HG03066 (cell line): ENCODE results near the gene CSNK1D.
"Not testable (repeated sequence)": the region's sequence is repeated elsewhere in the genome, so short reads cannot be mapped to it uniquely, and the experiment has no call there.

Experiments used
- ATAC-seq: cut with Tn5 transposase; IDR thresholded peaks from one replicate; pipeline ENCODE4 v1.9.1; 2021; ENCODE audit warnings: low read depth; ENCODE audit not compliant: unreplicated experiment

The CSNK1D gene

DNA sequence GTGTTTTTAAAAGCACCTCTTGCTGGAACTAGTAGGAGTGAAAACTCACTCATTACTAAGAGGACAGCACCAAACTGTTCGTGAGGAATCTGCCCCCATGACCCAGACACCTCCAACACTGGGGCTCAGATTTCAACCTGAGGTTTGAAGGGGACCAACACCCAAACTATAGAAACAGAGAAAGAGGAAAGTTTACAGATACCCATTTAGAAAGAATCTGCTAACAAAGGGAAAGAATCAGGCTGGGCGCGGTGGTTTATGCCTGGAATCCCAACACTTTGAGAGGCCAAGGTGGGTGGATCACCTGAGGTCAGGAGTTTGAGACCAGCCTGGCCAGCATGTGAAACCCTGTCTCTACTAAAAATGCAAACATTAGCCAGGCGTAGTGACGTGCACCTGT is 3.4 kb upstream of the CSNK1D start:
- no peak for ATAC-seq

DNA sequence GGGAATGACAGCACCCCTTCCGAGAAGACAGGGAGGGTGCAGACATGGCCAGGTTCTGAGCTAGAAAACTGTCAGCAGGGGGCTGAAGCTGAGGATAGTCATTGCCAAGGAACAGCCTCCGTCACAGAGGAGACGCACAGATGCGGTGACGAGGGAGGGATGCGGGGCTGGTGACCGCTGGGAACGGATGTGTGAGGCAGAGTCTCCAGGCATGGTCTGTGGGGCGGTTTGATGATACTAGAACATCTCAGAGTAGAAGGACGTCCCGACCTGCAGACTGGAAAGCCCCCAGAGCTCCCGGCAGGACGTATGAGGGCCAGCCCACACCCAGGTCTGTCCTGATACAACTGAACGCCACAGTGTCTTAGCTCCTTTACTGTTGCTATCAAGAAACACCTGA is 1.8 kb upstream of the CSNK1D start:
- ATAC-seq: no peak

DNA sequence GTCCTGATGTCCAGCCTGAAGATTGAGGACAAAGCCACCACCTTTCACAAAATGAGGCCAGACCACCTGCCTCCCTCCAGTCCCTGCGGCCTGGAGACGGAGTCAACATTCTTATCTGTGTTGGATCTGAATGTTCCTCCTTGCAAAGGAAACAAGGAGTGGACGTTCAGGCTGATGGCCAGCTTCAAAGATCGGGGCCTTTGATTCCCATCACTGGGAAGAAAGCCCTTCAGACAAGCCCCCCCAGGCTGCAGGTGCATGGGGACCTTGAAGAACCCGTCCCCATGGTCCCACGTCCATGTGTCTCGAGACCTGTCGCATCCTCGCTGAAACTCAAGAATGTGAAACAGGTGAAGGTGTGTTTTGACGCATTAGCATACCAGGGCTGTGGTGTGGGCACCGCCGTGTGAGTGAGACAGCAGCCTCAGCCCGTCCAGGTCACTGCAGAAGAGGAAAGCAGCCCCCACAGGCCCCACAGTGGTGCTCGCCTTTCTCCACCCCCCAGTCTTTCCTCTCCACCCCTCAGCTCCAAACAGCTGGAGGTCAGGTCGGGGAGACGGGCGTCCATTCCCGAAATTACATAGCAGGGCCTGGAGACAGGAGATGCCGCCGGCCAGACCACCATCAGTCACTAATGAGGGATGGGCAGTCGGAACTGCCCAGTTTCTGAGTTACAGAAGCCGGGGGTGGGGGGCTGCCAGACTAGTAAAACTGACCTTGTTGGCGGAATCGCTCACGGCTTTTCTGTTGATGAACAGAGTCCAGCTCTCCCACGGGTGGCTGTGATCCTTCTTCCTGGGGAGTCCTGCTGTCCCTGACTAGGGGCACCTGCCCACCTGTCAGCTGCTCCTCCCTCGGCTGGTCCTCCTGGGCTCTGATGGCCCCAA is 877 bp upstream of the CSNK1D start:
- no peak for ATAC-seq

DNA sequence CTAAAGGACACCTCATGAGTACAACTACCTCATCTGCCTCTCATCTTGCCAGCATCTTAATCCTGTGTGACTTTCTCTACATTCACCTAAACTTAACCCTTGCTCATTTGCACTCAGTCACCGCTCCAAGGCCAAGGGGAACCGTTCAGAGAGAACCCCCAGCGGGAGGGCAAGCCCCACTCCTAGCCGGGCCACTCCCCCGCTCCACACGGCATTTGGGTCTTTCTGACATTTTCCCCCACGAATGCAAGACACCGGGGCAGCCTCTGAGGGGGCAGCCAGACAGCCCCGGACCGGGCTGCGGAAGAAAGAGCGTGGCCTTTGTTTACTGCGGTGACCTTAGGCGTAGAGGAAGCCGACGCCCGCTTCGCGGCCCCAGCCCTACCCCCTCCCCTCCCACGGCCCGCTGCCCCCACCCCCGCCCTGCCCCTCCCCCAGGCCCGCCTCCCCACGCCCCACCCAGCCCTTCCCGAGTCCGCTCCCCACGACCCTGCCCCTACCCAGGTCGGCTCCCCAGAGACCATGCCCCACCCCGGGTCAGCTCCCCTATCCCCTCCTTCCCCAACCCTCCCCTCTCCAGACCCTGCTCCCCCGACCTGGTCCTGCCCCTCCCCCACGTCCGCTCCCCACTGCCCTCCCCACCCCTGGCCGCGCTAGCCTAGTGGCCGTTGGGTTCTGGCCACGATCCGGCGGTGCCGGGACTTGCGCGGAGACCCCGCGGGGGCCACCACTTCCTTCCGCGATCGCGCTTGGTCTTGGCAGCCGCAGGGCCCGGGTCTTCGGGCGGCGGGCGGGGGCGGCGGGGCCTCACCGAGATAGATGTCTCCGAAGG is 789 bp downstream of the CSNK1D start:
- ATAC-seq: no peak

DNA sequence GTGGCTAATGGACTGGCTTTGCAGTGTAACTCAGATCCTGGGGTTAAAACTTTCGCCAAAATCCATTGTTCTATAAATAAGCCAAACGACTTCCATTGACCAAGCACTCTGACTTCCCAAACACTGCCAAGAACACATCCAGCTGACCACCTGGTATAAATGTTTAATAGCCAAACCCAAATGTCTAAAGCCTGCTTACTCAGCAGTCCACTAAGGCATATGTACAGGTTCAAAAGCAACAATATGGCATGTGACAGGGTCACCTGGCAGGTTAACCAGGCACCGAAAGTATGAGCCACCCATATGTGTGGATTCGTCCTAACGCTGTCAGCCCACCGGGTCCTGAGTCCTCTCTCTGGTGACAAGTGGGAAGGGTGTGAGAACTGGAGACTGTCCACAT is 2.1 kb downstream of the CSNK1D start:
- ATAC-seq: no peak

DNA sequence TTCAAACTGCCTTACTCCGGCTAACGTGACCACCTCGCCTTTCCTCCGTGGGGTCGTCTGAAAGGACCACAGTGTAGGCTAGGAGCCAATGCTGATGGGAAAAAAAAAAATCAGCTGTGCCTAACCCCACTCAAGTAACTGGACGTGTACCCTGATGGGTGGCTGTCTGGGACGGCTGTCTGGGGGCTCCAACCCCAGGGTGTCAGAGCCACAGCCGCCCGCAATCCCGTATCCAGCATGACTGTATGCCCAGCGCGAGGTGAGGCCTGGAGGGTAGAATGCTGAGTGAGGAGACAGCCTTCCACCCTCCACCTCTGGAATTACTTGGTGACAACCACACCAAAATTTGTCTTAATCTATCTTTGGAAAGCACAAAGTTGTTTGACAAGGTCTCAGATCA is 2.8 kb downstream of the CSNK1D start:
- no peak for ATAC-seq

DNA sequence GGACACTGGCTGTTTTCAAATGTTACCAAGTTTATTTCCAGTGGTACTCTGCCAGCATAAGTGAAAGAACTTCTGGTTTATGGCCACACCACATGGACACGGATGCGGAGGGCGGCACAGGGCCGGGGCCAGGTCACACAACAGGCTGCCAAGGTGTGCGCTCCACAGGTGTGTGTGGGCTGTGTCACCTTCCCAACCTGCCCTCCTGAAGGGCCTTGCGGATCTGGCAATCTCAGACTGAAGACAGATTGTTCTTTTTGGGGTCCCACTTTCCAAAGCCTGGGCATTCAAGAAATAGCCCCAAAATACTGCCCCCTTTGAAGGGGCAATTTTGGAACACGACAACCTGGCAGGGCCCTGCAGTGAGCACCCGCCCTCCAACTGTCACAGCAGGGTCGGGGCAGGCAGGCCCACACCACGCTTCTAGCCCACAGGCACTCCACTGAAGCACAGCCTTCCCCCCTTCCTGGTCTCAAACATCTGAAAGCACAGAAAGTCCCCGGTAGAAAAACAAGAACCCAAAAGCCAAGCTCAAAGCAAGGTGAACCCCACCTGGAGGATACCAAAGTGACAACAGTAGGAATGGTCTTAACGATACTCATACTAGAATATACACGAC is 3.5 kb downstream of the CSNK1D start:
- no peak for ATAC-seq

DNA sequence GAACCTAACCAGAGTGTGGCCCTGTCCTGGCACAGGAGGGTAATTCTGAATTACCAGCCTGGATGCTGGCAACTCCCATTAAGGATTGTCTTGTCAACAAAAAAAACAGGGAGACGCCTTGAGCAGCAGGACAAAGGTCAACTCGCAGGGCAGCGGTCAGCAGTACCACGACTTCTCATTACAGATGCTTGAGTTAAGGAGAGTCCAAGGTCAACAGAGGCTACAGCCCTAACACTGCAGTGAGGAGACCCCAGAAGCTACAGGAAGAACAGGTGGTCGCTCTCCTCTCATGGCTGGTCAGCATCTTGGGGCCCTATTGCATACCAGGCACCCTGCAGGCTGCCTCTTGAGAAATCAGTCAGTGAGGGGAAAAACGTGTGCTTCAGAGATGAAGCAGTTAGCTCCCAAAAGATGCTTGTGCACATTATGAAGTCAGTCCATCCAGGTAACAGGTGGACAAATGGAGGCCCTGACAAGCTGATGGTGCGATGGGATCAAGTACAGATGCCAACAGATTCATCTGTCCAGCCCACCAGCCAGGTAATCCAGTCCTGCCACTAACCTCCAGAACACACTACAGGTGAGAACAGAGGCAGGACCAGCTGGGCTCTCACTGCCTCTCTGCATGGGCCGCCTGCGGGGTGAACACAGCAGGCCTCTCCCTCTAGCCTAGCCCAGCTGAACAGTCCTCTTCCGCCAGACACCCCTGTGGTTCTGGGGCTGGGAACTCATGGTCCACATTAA is 4.2 kb downstream of the CSNK1D start:
- no peak for ATAC-seq

DNA sequence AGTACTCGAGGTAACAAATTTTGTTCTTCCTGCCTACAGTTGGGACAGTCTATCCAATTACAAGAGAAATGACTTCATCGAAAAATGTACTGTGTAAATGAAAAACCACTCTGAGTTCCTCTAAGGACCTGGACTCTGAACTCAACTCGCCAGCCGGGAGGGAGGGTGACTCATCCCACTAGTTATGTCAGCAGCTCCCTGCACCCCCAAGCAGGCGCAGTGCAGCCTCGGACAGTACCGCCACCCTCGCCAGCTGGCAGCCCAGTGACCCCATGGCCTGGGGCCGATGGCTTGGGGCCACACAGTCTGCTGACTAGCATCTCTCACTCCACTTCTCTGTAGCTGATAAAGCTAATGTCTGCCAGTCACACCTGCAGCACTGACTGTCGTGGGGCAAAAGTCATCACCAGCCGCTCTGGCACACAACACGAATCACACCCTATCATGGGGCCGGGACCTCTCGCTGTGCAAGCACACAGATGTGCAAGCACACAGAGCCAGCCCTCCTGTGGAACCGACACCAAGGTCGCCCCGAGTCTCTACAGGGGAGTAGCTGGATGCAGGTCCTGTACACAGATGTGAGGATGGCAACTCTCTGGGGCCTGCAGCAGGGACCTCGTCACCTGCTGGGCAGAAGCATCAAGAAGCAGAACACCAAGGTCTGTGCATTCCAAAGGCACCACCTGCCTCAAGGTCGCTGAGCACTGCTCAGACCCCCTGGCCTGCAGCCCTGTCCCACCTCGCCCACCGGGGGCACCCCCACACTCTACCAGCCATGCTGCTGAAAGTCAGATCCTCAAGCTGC is 5.7 kb downstream of the CSNK1D start:
- no peak for ATAC-seq

DNA sequence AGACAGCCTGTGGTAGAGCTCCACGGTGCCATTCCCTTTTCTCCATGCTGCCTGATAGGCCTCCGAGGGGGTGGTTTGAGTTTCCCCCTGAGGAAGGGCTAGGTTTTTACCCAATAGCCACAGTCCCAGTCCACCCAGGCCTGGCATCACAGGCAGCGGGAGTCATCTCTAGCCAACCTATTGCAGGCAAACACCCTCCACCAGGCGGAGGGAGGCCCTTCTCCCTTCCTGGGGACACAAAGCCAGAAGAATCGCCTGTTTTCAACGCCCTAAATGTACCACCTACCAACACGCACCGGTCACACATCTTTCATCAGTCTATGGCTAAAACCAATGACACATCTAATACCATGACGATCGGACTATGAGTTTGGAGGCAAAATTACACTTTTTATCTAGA is 7.4 kb downstream of the CSNK1D start:
- no peak for ATAC-seq

DNA sequence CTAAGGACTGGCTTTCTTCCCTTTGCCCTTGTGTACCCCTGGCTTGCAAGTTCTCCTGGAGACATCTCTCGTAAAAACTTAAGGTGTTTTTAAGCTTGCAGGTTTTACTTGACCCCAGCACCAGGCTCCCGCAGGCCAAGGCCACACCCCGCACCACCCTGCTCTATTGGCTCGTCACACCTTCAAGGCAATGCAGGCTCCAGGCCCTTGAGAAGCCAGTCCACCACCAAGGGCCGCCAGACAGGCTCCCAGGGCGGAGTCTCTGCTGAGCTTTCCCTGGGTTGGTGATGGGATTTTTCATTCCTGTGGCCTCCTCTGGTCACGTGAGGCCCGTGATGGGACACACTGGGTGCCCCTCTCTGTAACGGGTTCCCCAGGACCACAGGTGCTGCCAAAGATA is 9.9 kb downstream of the CSNK1D start:
- no peak for ATAC-seq

DNA sequence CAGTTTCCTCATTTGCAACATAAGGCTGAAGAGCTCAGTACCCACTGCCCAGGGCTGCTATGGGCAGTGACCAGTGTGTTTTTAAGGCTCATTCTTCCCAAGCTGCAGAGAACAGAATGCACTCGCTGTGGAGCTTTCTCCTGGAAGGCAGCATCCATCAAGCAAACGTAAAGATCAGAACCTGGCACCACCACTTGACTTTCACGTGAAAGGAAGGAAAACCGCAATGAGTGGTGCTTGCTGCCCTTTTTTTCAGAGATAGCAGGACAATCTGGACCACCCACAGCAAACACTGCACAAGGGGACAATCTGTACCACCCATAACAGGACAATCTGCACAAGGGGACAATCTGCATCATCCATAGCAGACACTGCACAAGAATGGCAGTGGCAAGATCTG is 11.2 kb downstream of the CSNK1D start:
- ATAC-seq: no peak

DNA sequence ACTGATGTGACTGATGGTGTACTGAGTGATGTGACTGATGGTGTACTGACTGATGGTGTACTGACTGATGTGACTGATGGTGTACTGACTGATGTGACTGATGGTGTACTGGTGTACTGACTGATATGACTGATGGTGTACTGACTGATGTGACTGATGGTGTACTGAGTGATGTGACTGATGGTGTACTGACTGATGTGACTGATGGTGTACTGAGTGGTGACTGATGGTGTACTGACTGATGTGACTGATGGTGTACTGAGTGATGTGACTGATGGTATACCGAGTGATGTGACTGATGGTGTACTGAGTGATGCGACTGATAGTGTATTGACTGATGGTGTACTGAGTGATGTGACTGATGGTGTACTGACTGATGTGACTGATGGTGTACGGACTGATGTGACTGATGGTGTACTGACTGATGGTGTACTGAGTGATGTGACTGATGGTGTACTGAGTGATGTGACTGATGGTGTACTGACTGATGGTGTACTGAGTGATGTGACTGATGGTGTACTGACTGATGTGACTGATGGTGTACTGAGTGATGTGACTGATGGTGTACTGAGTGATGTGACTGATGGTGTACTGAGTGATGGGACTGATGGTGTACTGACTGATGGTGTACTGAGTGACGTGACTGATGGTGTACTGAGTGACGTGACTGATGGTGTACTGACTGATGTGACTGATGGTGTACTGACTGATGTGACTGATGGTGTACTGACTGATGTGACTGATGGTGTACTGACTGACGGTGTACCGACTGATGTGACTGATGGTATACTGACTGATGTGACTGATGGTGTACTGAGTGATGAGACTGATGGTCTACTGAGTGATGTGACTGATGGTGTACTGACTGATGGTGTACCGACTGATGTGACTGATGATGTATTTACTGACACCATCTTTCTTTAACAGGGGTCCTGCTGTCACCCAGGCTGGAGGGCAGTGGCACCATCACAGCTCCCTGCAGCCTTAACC is 13.2 kb downstream of the CSNK1D start:
- ATAC-seq: not testable (repeated sequence)

DNA sequence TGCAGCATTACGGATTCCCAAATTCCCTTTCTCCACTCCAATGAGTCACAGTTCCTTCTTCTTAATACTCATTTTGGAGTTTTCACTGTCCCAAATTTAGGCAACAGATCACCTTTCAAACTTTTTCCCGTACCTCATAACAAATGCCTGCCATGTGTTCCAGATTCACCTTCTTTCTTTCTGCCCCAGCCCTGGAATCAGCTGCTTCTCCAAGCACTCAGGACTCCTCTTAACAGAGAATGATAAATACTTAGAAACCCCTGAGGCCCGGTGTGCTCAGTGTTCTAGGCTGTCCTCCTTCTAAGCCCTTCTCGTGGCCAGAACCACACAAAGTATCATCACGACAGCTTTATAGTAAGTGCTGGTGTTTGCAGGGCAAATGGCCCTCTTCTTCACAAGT is 14.9 kb downstream of the CSNK1D start:
- ATAC-seq: no peak

DNA sequence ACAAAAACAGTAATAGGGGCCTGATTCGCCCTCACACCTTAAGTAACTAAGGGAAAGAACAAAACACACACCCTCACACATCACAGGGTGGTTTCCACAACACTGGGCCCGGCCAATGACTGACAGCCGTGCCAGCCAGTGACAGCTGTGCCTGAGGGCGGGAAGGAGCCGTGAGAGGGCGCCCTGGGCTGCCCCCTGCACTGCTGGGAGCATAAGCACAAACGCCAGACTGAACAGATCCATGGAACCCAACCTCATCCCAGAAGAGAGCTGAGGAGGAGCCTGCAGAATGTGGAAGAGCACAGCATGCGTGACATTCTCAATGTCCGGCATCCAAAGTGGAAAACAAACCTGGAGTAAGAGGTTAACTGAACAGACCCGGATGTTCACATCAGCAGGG is 16.0 kb downstream of the CSNK1D start:
- no peak for ATAC-seq

DNA sequence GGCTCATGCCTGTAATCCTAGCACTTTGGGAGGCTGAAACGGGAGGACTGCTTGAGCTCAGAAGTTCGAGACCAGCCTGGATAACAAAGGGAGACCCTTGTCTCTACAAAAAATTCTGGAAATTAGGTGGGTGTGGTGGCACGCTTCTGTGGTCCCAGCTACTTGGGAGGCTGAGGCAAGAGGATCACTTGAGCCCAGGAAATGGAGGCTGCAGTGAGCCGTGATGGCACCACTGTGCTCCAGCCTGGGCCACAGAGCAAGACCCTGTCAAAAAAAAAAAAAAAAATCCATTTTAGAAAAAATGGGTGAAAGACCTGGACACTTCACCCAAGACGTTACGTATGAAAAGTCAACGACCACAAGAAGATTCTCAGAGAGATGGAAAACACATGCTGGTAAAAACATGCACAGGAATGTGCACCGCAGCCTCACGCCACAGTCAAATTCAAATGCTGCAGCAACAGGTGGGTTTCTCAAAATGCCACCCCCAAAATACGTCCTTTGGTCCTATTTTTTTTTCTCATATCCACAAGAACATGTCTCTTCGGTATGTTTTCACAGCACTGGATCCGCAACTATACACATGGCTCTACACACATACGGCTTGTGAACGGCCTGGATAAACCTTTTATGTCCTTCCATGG is 17.1 kb downstream of the CSNK1D start:
- no peak for ATAC-seq

DNA sequence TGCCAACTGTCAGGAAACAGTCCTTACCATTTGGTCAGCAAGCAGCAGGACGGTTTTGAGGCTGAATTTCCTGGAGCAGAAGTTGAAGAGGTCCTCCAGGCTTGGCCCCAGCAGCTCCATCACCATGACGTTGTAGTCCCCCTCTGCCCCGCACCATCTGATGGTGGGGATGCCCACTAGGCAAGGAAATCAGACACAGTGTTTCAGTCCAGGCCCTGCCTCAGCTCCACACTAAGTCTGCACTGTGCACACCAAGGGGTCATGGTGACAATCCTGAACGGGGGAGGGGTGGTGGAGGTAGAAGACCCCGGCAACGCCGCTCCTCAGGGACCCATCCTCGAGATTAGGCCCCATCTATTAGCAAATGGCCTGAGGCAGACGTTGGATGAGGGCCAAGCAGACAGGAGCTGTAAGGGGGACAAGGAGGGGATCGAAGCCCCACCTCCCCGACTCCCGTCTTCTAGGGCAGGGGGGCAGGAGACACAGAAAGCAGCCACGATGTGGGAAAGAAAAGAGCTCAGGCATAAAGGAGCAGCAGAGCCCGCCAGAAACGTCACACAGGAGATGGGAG is 18.0 kb downstream of the CSNK1D start:
- no peak for ATAC-seq

DNA sequence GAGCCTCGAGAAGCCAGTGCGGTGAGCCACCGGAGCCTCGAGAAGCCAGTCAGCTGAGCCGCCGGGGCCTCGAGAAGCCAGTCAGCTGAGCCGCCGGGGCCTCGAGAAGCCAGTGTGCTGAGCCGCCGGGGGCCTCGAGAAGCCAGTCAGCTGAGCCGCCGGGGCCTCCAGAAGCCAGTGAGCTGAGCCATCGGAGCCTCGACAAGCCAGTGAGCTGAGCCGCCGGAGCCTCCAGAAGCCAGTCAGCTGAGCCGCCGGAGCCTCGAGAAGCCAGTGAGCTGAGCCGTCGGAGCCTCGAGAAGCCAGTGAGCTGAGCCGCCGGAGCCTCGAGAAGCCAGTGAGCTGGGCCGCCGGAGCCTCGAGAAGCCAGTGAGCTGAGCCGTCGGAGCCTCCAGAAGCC is 18.8 kb downstream of the CSNK1D start:
- ATAC-seq: not testable (repeated sequence)
